MM.1S (cell line): ENCODE data around the gene PSPN.
A peak's percentile ranks its signal among the peaks of the same experiment; 100 is the strongest.

ENCODE experiments used
- DNase-seq: peaks from one replicate; pipeline ENCODE4 v3.0.0-alpha.2; 2015
- H2AFZ ChIP-seq: fragments of 300-600 bp; sonication (generic); 2 replicates; pipeline ENCODE4 v1.6.0; 2016; ENCODE audit warnings: antibody characterized with exemption, low read length
- H3F3A ChIP-seq: fragments of 300-600 bp; sonication (generic); 2 replicates; pipeline ENCODE4 v1.6.1; 2016; ENCODE audit warnings: mild to moderate bottlenecking, antibody characterized with exemption, low read length, moderate library complexity, mixed read lengths; ENCODE audit not compliant: insufficient read depth
- H3K27ac ChIP-seq: fragments of 300-600 bp; sonication (generic); 2 replicates; pipeline ENCODE4 v1.5.1; 2016; ENCODE audit warnings: mild to moderate bottlenecking, low read length
- H3K27me3 ChIP-seq: fragments of 300-600 bp; sonication (generic); replicated peaks from 2 replicates; pipeline ENCODE4 v1.6.0; 2016; ENCODE audit warnings: low read length; ENCODE audit not compliant: insufficient read depth
- H3K36me3 ChIP-seq: fragments of 300-600 bp; sonication (generic); replicated peaks from 2 replicates; pipeline ENCODE4 v1.6.1; 2016; ENCODE audit warnings: mild to moderate bottlenecking, low read length, mixed read lengths; ENCODE audit not compliant: insufficient read depth
- H3K4me1 ChIP-seq: fragments of 300-600 bp; sonication (generic); 2 replicates; pipeline ENCODE4 v1.6.1; 2016; ENCODE audit warnings: low read length, mixed read lengths
- H3K4me2 ChIP-seq: fragments of 300-600 bp; sonication (generic); 2 replicates; pipeline ENCODE4 v1.6.0; 2016; ENCODE audit warnings: low read depth, low read length
- H3K4me3 ChIP-seq: fragments of 300-600 bp; sonication (generic); 2 replicates; pipeline ENCODE4 v1.5.1; 2016; ENCODE audit warnings: low read length, mixed read lengths
- H3K79me2 ChIP-seq: fragments of 300-600 bp; sonication (generic); 2 replicates; pipeline ENCODE4 v1.6.1; 2016; ENCODE audit warnings: mixed run types, low read length, mixed read lengths
- H3K9ac ChIP-seq: fragments of 300-600 bp; sonication (generic); 2 replicates; pipeline ENCODE4 v1.6.1; 2016; ENCODE audit warnings: low read length, mixed read lengths
- H3K9me2 ChIP-seq: fragments of 300-600 bp; sonication (generic); replicated peaks from 2 replicates; pipeline ENCODE4 v1.6.1; 2016; ENCODE audit warnings: mild to moderate bottlenecking, low read length, mixed read lengths; ENCODE audit not compliant: insufficient read depth
- H3K9me3 ChIP-seq: fragments of 300-600 bp; sonication (generic); replicated peaks from 2 replicates; pipeline ENCODE4 v1.6.1; 2016; ENCODE audit warnings: mild to moderate bottlenecking, low read length, mixed read lengths; ENCODE audit not compliant: insufficient read depth
- H4K20me1 ChIP-seq: fragments of 300-600 bp; sonication (generic); 2 replicates; pipeline ENCODE4 v1.6.1; 2016; ENCODE audit warnings: mild to moderate bottlenecking, low read length, moderate library complexity, mixed read lengths; ENCODE audit not compliant: insufficient read depth
- CTCF ChIP-seq: fragments of 300-600 bp; sonication (generic); IDR thresholded peaks from 2 replicates; pipeline ENCODE4 v1.5.1; 2016; ENCODE audit warnings: antibody characterized with exemption, low read length, mixed read lengths
- EZH2 ChIP-seq: fragments of 300-600 bp; sonication (generic); optimal IDR thresholded peaks from 2 replicates; pipeline ENCODE3; 2017; ENCODE audit warnings: low read depth, mild to moderate bottlenecking, antibody characterized with exemption, low read length, mixed read lengths
- EZH2phosphoT487 ChIP-seq: fragments of 300-600 bp; sonication (generic); IDR thresholded peaks from 2 replicates; pipeline ENCODE4 v1.6.1; 2018; ENCODE audit warnings: antibody characterized with exemption, low read length

Gene PSPN

GRCh38 chr19:6423499-6424194 lies 47.9 kb upstream of the PSPN start:
- H3K9me2 ChIP-seq = no peaks in the 10 kb centered on the region
- H4K20me1 ChIP-seq = peaks cover 42% of the 10 kb centered on the region
- H3F3A ChIP-seq = no peaks in the 10 kb centered on the region
- H3K4me1 ChIP-seq = peaks cover 10% of the 10 kb centered on the region
- no peaks in the 10 kb centered on the region for H3K27me3 ChIP-seq
- no peaks in the 10 kb centered on the region for H3K9me3 ChIP-seq
- peaks cover 25% of the 10 kb centered on the region for H3K36me3 ChIP-seq
- peak overlapping the region; percentile 89 for H3K4me2 ChIP-seq
- DNase-seq = peak; percentile 55
- H3K9ac ChIP-seq = peak overlapping the region; percentile 89
- H3K27ac ChIP-seq = no peak overlapping the region; the same call in 1 of the 2 replicates
- H3K4me3 ChIP-seq = peak overlapping the region; percentile 94
- TF ChIP-seq EZH2phosphoT487 = no peak
- H2AFZ ChIP-seq = no peak overlapping the region
- peaks cover 55% of the 10 kb centered on the region for H3K79me2 ChIP-seq

- no peak overlapping the region for H3K4me3 ChIP-seq
- peaks cover 71% of the 10 kb centered on the region for H3K79me2 ChIP-seq
- H3K4me2 ChIP-seq = no peak overlapping the region
Measured at GRCh38 chr19:6421075-6422014, 45.6 kb upstream of the PSPN start.

GRCh38 chr19:6418562-6418932 lies 42.8 kb upstream of the PSPN start:
- H3K4me3 ChIP-seq = no peak overlapping the region
- peaks cover 6% of the 10 kb centered on the region for H3K4me1 ChIP-seq
- H3K9ac ChIP-seq = no peak overlapping the region
- no peak overlapping the region for H2AFZ ChIP-seq
- H3K79me2 ChIP-seq = peaks cover 65% of the 10 kb centered on the region
- H4K20me1 ChIP-seq = peaks cover 43% of the 10 kb centered on the region
- H3K27me3 ChIP-seq = no peaks in the 10 kb centered on the region
- DNase-seq = no peak
- TF ChIP-seq CTCF (no peak), EZH2 (no peak)
- no peak overlapping the region for H3K27ac ChIP-seq
- no peak overlapping the region for H3K4me2 ChIP-seq
- peaks cover 55% of the 10 kb centered on the region for H3K36me3 ChIP-seq
- H3K9me2 ChIP-seq = no peaks in the 10 kb centered on the region
- 0 out of 2 replicates have a peak, but pooled peaks cover 8% of the 10 kb centered on the region for H3F3A ChIP-seq
- no peaks in the 10 kb centered on the region for H3K9me3 ChIP-seq

More at GRCh38 chr19:6421075-6422014, 45.6 kb upstream of the PSPN start:
- Histone ChIP-seq H2AFZ (no peak overlapping the region), H3F3A (no peaks in the 10 kb centered on the region), H3K4me1 (peaks cover 10% of the 10 kb centered on the region), H4K20me1 (peaks cover 47% of the 10 kb centered on the region), H3K9me2 (no peaks in the 10 kb centered on the region), H3K27me3 (no peaks in the 10 kb centered on the region), H3K9me3 (no peaks in the 10 kb centered on the region), H3K36me3 (peaks cover 42% of the 10 kb centered on the region), H3K27ac (no peak overlapping the region), H3K9ac (no peak overlapping the region)
- DNase-seq = no peak
- TF ChIP-seq CTCF (no peak), EZH2 (no peak), EZH2phosphoT487 (no peak)
